OCI-LY7 (cell line): Measurements from ENCODE around the gene KRTAP5-2.

ENCODE experiments used
- CTCF ChIP-seq: fragments of 200-600 bp; sonication (generic); conservative IDR thresholded peaks from 2 replicates; pipeline ENCODE4 v1.5.1; 2014; ENCODE audit warnings: mild to moderate bottlenecking, antibody characterized with exemption, low read length, moderate library complexity, mixed read lengths
- EZH2phosphoT487 ChIP-seq: fragments of 200-600 bp; sonication (generic); IDR thresholded peaks from 2 replicates; pipeline ENCODE4 v1.6.1; 2018; ENCODE audit warnings: low read depth, borderline replicate concordance, mild to moderate bottlenecking, mixed run types, antibody characterized with exemption, low read length, moderate library complexity, mixed read lengths

- TF ChIP-seq CTCF (no peak), EZH2phosphoT487 (no peak)
Observed at GRCh38 chr11:1592628-1593027, 5.5 kb downstream of the KRTAP5-2 start.
